ENCODE results near the gene KCNQ1. TPM values are rescaled to one million over a fixed set of nuclear protein-coding genes. Genes with fewer than 3 reads are reported as not detected.

KCNQ1 gene
- total RNA-seq, 1 experiment from 2014 or later: not detected

DNA sequence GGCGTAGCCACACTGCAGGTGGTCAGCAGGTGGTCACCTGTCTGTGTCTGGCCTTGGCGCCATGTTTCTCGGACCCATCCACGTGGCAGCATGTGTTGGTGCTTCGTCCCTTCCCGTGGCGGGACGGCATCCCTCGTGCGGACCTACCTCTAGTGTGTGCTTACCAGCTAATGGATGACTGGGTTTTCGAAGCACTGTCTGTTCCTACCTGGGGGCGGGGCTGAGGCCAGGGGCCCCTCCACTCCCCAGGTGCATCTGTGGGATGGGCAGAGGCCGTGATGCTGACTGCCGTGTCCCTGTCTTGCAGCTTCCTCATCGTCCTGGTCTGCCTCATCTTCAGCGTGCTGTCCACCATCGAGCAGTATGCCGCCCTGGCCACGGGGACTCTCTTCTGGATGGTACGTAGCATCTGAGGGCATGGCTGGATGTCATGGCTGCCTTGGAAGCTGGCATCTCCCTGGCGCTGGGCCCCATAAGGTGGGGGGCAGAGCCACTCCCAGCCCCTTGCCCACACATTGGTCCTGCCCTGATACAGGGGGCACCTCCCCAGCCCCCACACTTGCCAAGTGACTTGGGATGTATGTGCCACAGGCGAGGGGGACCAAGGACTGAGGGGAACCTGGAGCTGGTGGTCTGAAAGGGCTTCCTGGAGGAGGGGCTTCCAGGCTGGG lies 82.9 kb downstream of the KCNQ1 start:
- no peaks in the 10 kb centered on the region for H3K79me2 ChIP-seq (ENCODE audit: low read depth)
- H3K4me3 ChIP-seq: no peak overlapping the region
- no peaks in the 10 kb centered on the region for H3F3A ChIP-seq (ENCODE audit: insufficient read depth, low read depth)
- no peaks in the 10 kb centered on the region for H3K36me3 ChIP-seq (ENCODE audit: low read depth)
- CTCF ChIA-PET: interaction anchor here (0.6 kb wide), 1 partner anchor 60 kb away, joined by 3 read pairs; no protein-coding TSS in a partner anchor
- TF ChIP-seq EZH2 (IDR thresholded peaks at IDR 0.05; ENCODE audit: low read depth) (no peak), CTCF (conservative IDR thresholded peaks at IDR 0.05) (no peak)
- H3K27me3 ChIP-seq (ENCODE audit: insufficient read depth, low read depth): peaks cover 17% of the 10 kb centered on the region
- no peak for DNase-seq
- H2AFZ ChIP-seq: no peak overlapping the region
- H3K9me3 ChIP-seq (ENCODE audit: insufficient read depth, low read depth): no peaks in the 10 kb centered on the region
- H3K27ac ChIP-seq: no peak overlapping the region
- intact Hi-C loops (cut with micrococcal nuclease; ENCODE audit: unreplicated experiment): no loop called here
- H3K4me2 ChIP-seq: no peak overlapping the region
- POLR2A ChIA-PET (ENCODE audit: unreplicated experiment): no interaction called here
- no TSS peak for BruUV-seq (replicated peaks)
- no peaks in the 10 kb centered on the region for H4K20me1 ChIP-seq (ENCODE audit: insufficient read depth)
- H3K9me2 ChIP-seq (ENCODE audit: insufficient read depth): no peaks in the 10 kb centered on the region
- H3K4me1 ChIP-seq (replicated peaks; ENCODE audit: insufficient read depth): no peaks in the 10 kb centered on the region

GRCh38 chr11:2528301-2529050 lies 83.7 kb downstream of the KCNQ1 start:
- H2AFZ ChIP-seq: no peak overlapping the region
- 0 out of 2 replicates have a peak, but pooled peaks cover 6% of the 10 kb centered on the region for H3F3A ChIP-seq (ENCODE audit: insufficient read depth, low read depth)
- intact Hi-C loops (cut with micrococcal nuclease; ENCODE audit: unreplicated experiment): no loop called here
- no peak for TF ChIP-seq EZH2 (IDR thresholded peaks at IDR 0.05; ENCODE audit: low read depth)
- no peak for TF ChIP-seq CTCF (conservative IDR thresholded peaks at IDR 0.05)
- H3K9me2 ChIP-seq (ENCODE audit: insufficient read depth): no peaks in the 10 kb centered on the region
- ChIA-PET POLR2A (ENCODE audit: unreplicated experiment) (no interaction called here), CTCF (interaction anchor here (0.6 kb wide), 1 partner anchor 60 kb away, joined by 3 read pairs; no protein-coding TSS in a partner anchor)
- H3K27ac ChIP-seq: no peak overlapping the region
- H3K36me3 ChIP-seq (ENCODE audit: low read depth): no peaks in the 10 kb centered on the region
- H3K4me2 ChIP-seq: no peak overlapping the region
- H3K4me3 ChIP-seq: no peak overlapping the region
- no peaks in the 10 kb centered on the region for H3K79me2 ChIP-seq (ENCODE audit: low read depth)
- peaks cover 6% of the 10 kb centered on the region for H3K4me1 ChIP-seq (replicated peaks; ENCODE audit: insufficient read depth)
- no peaks in the 10 kb centered on the region for H4K20me1 ChIP-seq (ENCODE audit: insufficient read depth)
- H3K27me3 ChIP-seq (ENCODE audit: insufficient read depth, low read depth): peaks cover 17% of the 10 kb centered on the region
- no peaks in the 10 kb centered on the region for H3K9me3 ChIP-seq (ENCODE audit: insufficient read depth, low read depth)
- no peak for DNase-seq
- BruUV-seq (replicated peaks): no TSS peak

GRCh38 chr11:2529173-2529572 lies 84.4 kb downstream of the KCNQ1 start:
- DNase-seq: no peak
- intact Hi-C loops (cut with micrococcal nuclease; ENCODE audit: unreplicated experiment): no loop called here
- H3K9me2 ChIP-seq (ENCODE audit: insufficient read depth): no peaks in the 10 kb centered on the region
- no peak overlapping the region for H2AFZ ChIP-seq
- H3K4me1 ChIP-seq (replicated peaks; ENCODE audit: insufficient read depth): peaks cover 8% of the 10 kb centered on the region
- ChIA-PET POLR2A (ENCODE audit: unreplicated experiment) (no interaction called here), CTCF (no interaction called here)
- no peaks in the 10 kb centered on the region for H3K9me3 ChIP-seq (ENCODE audit: insufficient read depth, low read depth)
- no peaks in the 10 kb centered on the region for H4K20me1 ChIP-seq (ENCODE audit: insufficient read depth)
- no peak overlapping the region for H3K27ac ChIP-seq
- H3K36me3 ChIP-seq (ENCODE audit: low read depth): no peaks in the 10 kb centered on the region
- H3K4me3 ChIP-seq: no peak overlapping the region
- H3F3A ChIP-seq (ENCODE audit: insufficient read depth, low read depth): 0 out of 2 replicates have a peak, but pooled peaks cover 8% of the 10 kb centered on the region
- no peak for TF ChIP-seq CTCF (conservative IDR thresholded peaks at IDR 0.05)
- no peak for TF ChIP-seq EZH2 (IDR thresholded peaks at IDR 0.05; ENCODE audit: low read depth)
- BruUV-seq (replicated peaks): no TSS peak
- no peaks in the 10 kb centered on the region for H3K79me2 ChIP-seq (ENCODE audit: low read depth)
- no peak overlapping the region for H3K4me2 ChIP-seq
- H3K27me3 ChIP-seq (ENCODE audit: insufficient read depth, low read depth): peaks cover 17% of the 10 kb centered on the region
